MM.1S (cell line): ENCODE measurements around the gene MAN1C1.

Experiments used
- DNase-seq: peaks from one replicate; pipeline ENCODE4 v3.0.0-alpha.2; 2015
- H2AFZ ChIP-seq: fragments of 300-600 bp; sonication (generic); 2 replicates; pipeline ENCODE4 v1.6.0; 2016; ENCODE audit warnings: antibody characterized with exemption, low read length
- H3F3A ChIP-seq: fragments of 300-600 bp; sonication (generic); 2 replicates; pipeline ENCODE4 v1.6.1; 2016; ENCODE audit warnings: mild to moderate bottlenecking, antibody characterized with exemption, low read length, moderate library complexity, mixed read lengths; ENCODE audit not compliant: insufficient read depth
- H3K27ac ChIP-seq: fragments of 300-600 bp; sonication (generic); 2 replicates; pipeline ENCODE4 v1.5.1; 2016; ENCODE audit warnings: mild to moderate bottlenecking, low read length
- H3K27me3 ChIP-seq: fragments of 300-600 bp; sonication (generic); replicated peaks from 2 replicates; pipeline ENCODE4 v1.6.0; 2016; ENCODE audit warnings: low read length; ENCODE audit not compliant: insufficient read depth
- H3K36me3 ChIP-seq: fragments of 300-600 bp; sonication (generic); replicated peaks from 2 replicates; pipeline ENCODE4 v1.6.1; 2016; ENCODE audit warnings: mild to moderate bottlenecking, low read length, mixed read lengths; ENCODE audit not compliant: insufficient read depth
- H3K4me1 ChIP-seq: fragments of 300-600 bp; sonication (generic); 2 replicates; pipeline ENCODE4 v1.6.1; 2016; ENCODE audit warnings: low read length, mixed read lengths
- H3K4me2 ChIP-seq: fragments of 300-600 bp; sonication (generic); 2 replicates; pipeline ENCODE4 v1.6.0; 2016; ENCODE audit warnings: low read depth, low read length
- H3K4me3 ChIP-seq: fragments of 300-600 bp; sonication (generic); 2 replicates; pipeline ENCODE4 v1.5.1; 2016; ENCODE audit warnings: low read length, mixed read lengths
- H3K79me2 ChIP-seq: fragments of 300-600 bp; sonication (generic); 2 replicates; pipeline ENCODE4 v1.6.1; 2016; ENCODE audit warnings: mixed run types, low read length, mixed read lengths
- H3K9ac ChIP-seq: fragments of 300-600 bp; sonication (generic); 2 replicates; pipeline ENCODE4 v1.6.1; 2016; ENCODE audit warnings: low read length, mixed read lengths
- H3K9me2 ChIP-seq: fragments of 300-600 bp; sonication (generic); replicated peaks from 2 replicates; pipeline ENCODE4 v1.6.1; 2016; ENCODE audit warnings: mild to moderate bottlenecking, low read length, mixed read lengths; ENCODE audit not compliant: insufficient read depth
- H3K9me3 ChIP-seq: fragments of 300-600 bp; sonication (generic); replicated peaks from 2 replicates; pipeline ENCODE4 v1.6.1; 2016; ENCODE audit warnings: mild to moderate bottlenecking, low read length, mixed read lengths; ENCODE audit not compliant: insufficient read depth
- H4K20me1 ChIP-seq: fragments of 300-600 bp; sonication (generic); 2 replicates; pipeline ENCODE4 v1.6.1; 2016; ENCODE audit warnings: mild to moderate bottlenecking, low read length, moderate library complexity, mixed read lengths; ENCODE audit not compliant: insufficient read depth
- CTCF ChIP-seq: fragments of 300-600 bp; sonication (generic); IDR thresholded peaks from 2 replicates; pipeline ENCODE4 v1.5.1; 2016; ENCODE audit warnings: antibody characterized with exemption, low read length, mixed read lengths
- EZH2 ChIP-seq: fragments of 300-600 bp; sonication (generic); optimal IDR thresholded peaks from 2 replicates; pipeline ENCODE3; 2017; ENCODE audit warnings: low read depth, mild to moderate bottlenecking, antibody characterized with exemption, low read length, mixed read lengths
- EZH2phosphoT487 ChIP-seq: fragments of 300-600 bp; sonication (generic); IDR thresholded peaks from 2 replicates; pipeline ENCODE4 v1.6.1; 2018; ENCODE audit warnings: antibody characterized with exemption, low read length

MAN1C1 gene

GRCh38 chr1:25765923-25766589 is 149.5 kb downstream of the MAN1C1 start:
- Histone ChIP-seq H3K9ac (no peak overlapping the region), H2AFZ (no peak overlapping the region)

DNA sequence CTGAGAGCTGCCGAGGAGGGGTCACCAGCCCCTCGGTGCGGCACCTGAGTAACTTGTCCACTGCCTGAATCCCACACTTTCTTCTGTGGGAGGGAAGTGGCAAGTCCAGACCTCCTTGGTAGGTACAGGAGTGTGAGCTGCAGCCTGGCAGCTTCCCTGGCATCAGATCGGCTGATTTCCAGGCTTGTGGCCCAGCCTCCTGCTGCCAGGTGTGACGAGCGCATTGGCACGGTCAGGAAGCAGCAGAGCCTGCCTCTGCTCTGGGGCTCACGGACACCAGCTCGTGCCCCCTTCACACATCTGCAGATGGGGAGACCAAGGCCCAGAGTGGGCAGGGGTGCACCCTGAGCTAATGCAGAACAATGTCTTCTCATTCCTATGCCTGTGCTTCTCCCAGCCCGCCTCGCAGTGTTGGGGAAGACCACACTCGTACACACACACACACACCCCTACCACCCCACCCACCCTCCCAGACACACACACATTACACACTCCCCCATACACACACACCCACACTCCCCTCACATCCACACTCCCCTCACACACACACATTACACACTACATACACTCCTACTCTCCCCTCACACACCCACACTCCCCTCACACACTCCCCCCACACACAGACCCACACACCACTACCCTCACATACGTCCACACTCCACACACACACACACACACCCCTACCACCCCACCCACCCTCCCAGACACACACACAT is 150.3 kb downstream of the MAN1C1 start:
- Histone ChIP-seq H3K27me3 (no peaks in the 10 kb centered on the region), H3F3A (no peaks in the 10 kb centered on the region), H3K4me1 (no peaks in the 10 kb centered on the region), H3K4me2 (no peak overlapping the region), H4K20me1 (no peaks in the 10 kb centered on the region), H3K4me3 (no peak overlapping the region), H3K9me3 (no peaks in the 10 kb centered on the region), H3K9me2 (no peaks in the 10 kb centered on the region), H3K9ac (no peak overlapping the region), H3K79me2 (no peaks in the 10 kb centered on the region), H3K36me3 (no peaks in the 10 kb centered on the region), H2AFZ (no peak overlapping the region), H3K27ac (no peak overlapping the region)
- no peak for DNase-seq
- TF ChIP-seq EZH2phosphoT487 = no peak
- TF ChIP-seq EZH2 = no peak
- no peak for TF ChIP-seq CTCF

More at GRCh38 chr1:25765923-25766589, 149.5 kb downstream of the MAN1C1 start:
- Histone ChIP-seq H3K4me3 (no peak overlapping the region), H3K9me2 (no peaks in the 10 kb centered on the region), H3K4me2 (no peak overlapping the region), H3F3A (no peaks in the 10 kb centered on the region), H3K4me1 (no peaks in the 10 kb centered on the region), H3K36me3 (no peaks in the 10 kb centered on the region), H4K20me1 (no peaks in the 10 kb centered on the region), H3K27ac (no peak overlapping the region), H3K79me2 (no peaks in the 10 kb centered on the region), H3K9me3 (no peaks in the 10 kb centered on the region), H3K27me3 (no peaks in the 10 kb centered on the region)
- no peak for DNase-seq
- TF ChIP-seq EZH2 (no peak), CTCF (no peak), EZH2phosphoT487 (no peak)

DNA sequence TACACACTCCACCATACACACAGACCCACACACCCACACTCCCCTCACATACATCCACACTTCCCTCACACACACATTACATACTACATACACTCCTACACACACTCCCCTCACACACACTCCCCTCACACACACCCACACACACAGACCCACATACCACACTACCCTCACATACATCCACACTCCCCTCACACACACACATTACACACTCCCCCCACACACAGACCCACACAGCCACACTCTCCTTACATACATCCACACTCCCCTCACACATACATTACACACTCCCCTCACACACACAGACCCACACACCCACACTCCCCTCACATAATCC is 150.8 kb downstream of the MAN1C1 start:
- no peak overlapping the region for H3K27ac ChIP-seq
- H3K9ac ChIP-seq = no peak overlapping the region
- no peaks in the 10 kb centered on the region for H3K27me3 ChIP-seq
- H3K9me3 ChIP-seq = no peaks in the 10 kb centered on the region
- H3K4me1 ChIP-seq = no peaks in the 10 kb centered on the region
- no peak for DNase-seq
- no peak for TF ChIP-seq CTCF
- TF ChIP-seq EZH2 = no peak
- TF ChIP-seq EZH2phosphoT487 = no peak
- no peaks in the 10 kb centered on the region for H3K36me3 ChIP-seq
- H3K79me2 ChIP-seq = no peaks in the 10 kb centered on the region
- no peaks in the 10 kb centered on the region for H3K9me2 ChIP-seq
- H3K4me2 ChIP-seq = no peak overlapping the region
- no peaks in the 10 kb centered on the region for H4K20me1 ChIP-seq
- H3F3A ChIP-seq = no peaks in the 10 kb centered on the region
- no peak overlapping the region for H2AFZ ChIP-seq
- H3K4me3 ChIP-seq = no peak overlapping the region
